IPS-11a (cell line): Measurements from ENCODE around the gene EXPH5.

Experiments
- H3K4me3 ChIP-seq: one replicate; pipeline ENCODE4 v1.5.1; 2013; ENCODE audit warnings: low read depth, low read length, control low read depth

The EXPH5 gene

GRCh38 chr11:108568195-108568858 is 25.2 kb downstream of the EXPH5 start:
- H3K4me3 ChIP-seq: no peak overlapping the region

- no peak overlapping the region for H3K4me3 ChIP-seq
Observed at GRCh38 chr11:108565653-108566052, 27.9 kb downstream of the EXPH5 start.

- H3K4me3 ChIP-seq: no peak overlapping the region
Observed at GRCh38 chr11:108562746-108563581, 30.6 kb downstream of the EXPH5 start.

- H3K4me3 ChIP-seq: no peak overlapping the region
Observed at GRCh38 chr11:108561535-108561991, 32.0 kb downstream of the EXPH5 start.

GRCh38 chr11:108559904-108560303 is 33.7 kb downstream of the EXPH5 start:
- H3K4me3 ChIP-seq: no peak overlapping the region

- H3K4me3 ChIP-seq: no peak overlapping the region
Observed at GRCh38 chr11:108559340-108559739, 34.2 kb downstream of the EXPH5 start.

- H3K4me3 ChIP-seq: no peak overlapping the region
Observed at GRCh38 chr11:108558222-108558621, 35.3 kb downstream of the EXPH5 start.

- H3K4me3 ChIP-seq: no peak overlapping the region
Observed at GRCh38 chr11:108556019-108556418, 37.5 kb downstream of the EXPH5 start.

- no peak overlapping the region for H3K4me3 ChIP-seq
Observed at GRCh38 chr11:108551651-108552462, 41.7 kb downstream of the EXPH5 start.

GRCh38 chr11:108549319-108549885 is 44.2 kb downstream of the EXPH5 start:
- no peak overlapping the region for H3K4me3 ChIP-seq

- H3K4me3 ChIP-seq: no peak overlapping the region
Observed at GRCh38 chr11:108545909-108546501, 47.6 kb downstream of the EXPH5 start.

GRCh38 chr11:108543316-108543964 is 50.1 kb downstream of the EXPH5 start:
- H3K4me3 ChIP-seq: no peak overlapping the region

- H3K4me3 ChIP-seq: no peak overlapping the region
Observed at GRCh38 chr11:108541531-108541930, 52.0 kb downstream of the EXPH5 start.

- no peak overlapping the region for H3K4me3 ChIP-seq
Observed at GRCh38 chr11:108538502-108538901, 55.1 kb downstream of the EXPH5 start.

GRCh38 chr11:108538022-108538424 is 55.5 kb downstream of the EXPH5 start:
- no peak overlapping the region for H3K4me3 ChIP-seq

GRCh38 chr11:108536783-108537182 is 56.8 kb downstream of the EXPH5 start:
- no peak overlapping the region for H3K4me3 ChIP-seq

GRCh38 chr11:108535384-108535955 is 58.1 kb downstream of the EXPH5 start:
- H3K4me3 ChIP-seq: no peak overlapping the region

GRCh38 chr11:108534274-108534882 is 59.2 kb downstream of the EXPH5 start:
- H3K4me3 ChIP-seq: no peak overlapping the region

GRCh38 chr11:108530426-108530825 is 63.1 kb downstream of the EXPH5 start:
- no peak overlapping the region for H3K4me3 ChIP-seq
